Ishikawa (cell line): Measurements from ENCODE around the gene GDF9.

Experiments used
- CEBPB ChIP-seq: IDR thresholded peaks from 2 replicates; pipeline ENCODE4 v1.6.1; 2012
- CREB1 ChIP-seq: IDR thresholded peaks from 2 replicates; pipeline ENCODE4 v1.6.1; 2012; ENCODE audit warnings: low read depth
- EGR1 ChIP-seq: IDR thresholded peaks from 2 replicates; pipeline ENCODE4 v1.6.1; 2012
- EP300 ChIP-seq: IDR thresholded peaks from 2 replicates; pipeline ENCODE4 v1.6.1; 2012; ENCODE audit warnings: borderline replicate concordance
- FOXM1 ChIP-seq: IDR thresholded peaks from 2 replicates; pipeline ENCODE4 v1.6.1; 2012; ENCODE audit warnings: low read depth, borderline replicate concordance
- MAX ChIP-seq: IDR thresholded peaks from 2 replicates; pipeline ENCODE4 v1.6.1; 2012
- NFIC ChIP-seq: IDR thresholded peaks from 2 replicates; pipeline ENCODE4 v1.6.1; 2012
- RAD21 ChIP-seq: IDR thresholded peaks from 2 replicates; pipeline ENCODE4 v1.6.1; 2012; ENCODE audit warnings: low read depth
- TAF1 ChIP-seq: IDR thresholded peaks from 2 replicates; pipeline ENCODE4 v1.6.1; 2012; ENCODE audit warnings: low read depth, mild to moderate bottlenecking
- TCF12 ChIP-seq: IDR thresholded peaks from 2 replicates; pipeline ENCODE4 v1.6.1; 2012; ENCODE audit warnings: low read depth
- TEAD4 ChIP-seq: IDR thresholded peaks from 2 replicates; pipeline ENCODE4 v1.6.1; 2012
- YY1 ChIP-seq: IDR thresholded peaks from 2 replicates; pipeline ENCODE4 v1.6.1; 2012; ENCODE audit warnings: low read depth
- ZBTB7A ChIP-seq: IDR thresholded peaks from 2 replicates; pipeline ENCODE4 v1.6.1; 2012; ENCODE audit warnings: low read depth
- TF ChIP-seq, protein P1 (sequence below): IDR thresholded peaks from 2 replicates; pipeline ENCODE4 v1.6.1; 2012
- TF ChIP-seq, protein P2 (sequence below): IDR thresholded peaks from 2 replicates; pipeline ENCODE4 v1.6.1; 2012; ENCODE audit warnings: low read depth, mild to moderate bottlenecking

Gene GDF9

DNA sequence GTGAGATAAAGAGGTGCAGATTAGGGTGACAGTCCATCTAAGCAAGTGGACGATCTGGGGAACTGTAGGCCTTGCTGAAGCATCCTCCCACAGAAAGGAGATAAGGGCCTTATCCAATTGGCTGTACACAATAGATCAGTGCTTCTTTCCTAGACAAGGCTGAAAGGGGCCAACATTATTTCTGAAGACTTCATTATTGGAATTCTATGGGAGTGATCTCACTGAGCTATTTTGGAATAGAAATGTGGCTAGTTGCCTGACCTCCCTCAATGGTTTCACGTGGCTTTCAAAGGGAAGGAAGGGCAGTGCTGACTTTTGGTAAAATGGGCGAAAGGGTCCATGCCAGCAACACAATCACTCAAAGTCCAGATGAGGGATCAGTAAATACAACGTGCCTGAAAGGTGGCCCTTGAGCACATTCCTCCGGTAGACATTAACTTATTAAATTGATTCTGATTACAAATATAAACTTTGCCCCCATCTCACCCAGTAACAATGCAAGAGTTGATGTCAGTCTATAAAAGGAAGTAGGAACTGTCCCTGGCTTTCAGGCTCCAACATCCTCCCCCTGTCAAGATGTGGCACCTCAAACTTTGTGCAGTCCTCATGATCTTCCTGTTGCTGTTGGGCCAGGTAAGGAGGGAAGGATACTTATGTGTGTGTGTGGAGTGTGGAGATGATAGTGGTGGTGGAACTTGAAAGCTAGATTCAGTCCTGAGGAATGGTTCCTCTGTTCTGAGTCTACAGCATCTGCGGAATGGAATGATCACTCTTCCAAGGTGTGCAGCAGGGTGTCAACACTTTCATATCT, 7.1 kb upstream of the GDF9 start, which contains the start of gene LEAP2:
LEAP2 (plus strand) TSS at position 550 of the 811 bp plus-strand sequence; CDS start at position 577, 27 bp downstream.
- TF ChIP-seq MAX: no peak
- TF ChIP-seq ZBTB7A: no peak
- no peak for TF ChIP-seq EP300
- no peak for TF ChIP-seq TAF1
- TF ChIP-seq NFIC: no peak
- TF ChIP-seq, protein P1, sequence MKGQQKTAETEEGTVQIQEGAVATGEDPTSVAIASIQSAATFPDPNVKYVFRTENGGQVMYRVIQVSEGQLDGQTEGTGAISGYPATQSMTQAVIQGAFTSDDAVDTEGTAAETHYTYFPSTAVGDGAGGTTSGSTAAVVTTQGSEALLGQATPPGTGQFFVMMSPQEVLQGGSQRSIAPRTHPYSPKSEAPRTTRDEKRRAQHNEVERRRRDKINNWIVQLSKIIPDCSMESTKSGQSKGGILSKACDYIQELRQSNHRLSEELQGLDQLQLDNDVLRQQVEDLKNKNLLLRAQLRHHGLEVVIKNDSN: no peak
- TF ChIP-seq CEBPB: no peak
- TF ChIP-seq YY1: no peak
- TF ChIP-seq FOXM1: no peak
- TF ChIP-seq, protein P2, sequence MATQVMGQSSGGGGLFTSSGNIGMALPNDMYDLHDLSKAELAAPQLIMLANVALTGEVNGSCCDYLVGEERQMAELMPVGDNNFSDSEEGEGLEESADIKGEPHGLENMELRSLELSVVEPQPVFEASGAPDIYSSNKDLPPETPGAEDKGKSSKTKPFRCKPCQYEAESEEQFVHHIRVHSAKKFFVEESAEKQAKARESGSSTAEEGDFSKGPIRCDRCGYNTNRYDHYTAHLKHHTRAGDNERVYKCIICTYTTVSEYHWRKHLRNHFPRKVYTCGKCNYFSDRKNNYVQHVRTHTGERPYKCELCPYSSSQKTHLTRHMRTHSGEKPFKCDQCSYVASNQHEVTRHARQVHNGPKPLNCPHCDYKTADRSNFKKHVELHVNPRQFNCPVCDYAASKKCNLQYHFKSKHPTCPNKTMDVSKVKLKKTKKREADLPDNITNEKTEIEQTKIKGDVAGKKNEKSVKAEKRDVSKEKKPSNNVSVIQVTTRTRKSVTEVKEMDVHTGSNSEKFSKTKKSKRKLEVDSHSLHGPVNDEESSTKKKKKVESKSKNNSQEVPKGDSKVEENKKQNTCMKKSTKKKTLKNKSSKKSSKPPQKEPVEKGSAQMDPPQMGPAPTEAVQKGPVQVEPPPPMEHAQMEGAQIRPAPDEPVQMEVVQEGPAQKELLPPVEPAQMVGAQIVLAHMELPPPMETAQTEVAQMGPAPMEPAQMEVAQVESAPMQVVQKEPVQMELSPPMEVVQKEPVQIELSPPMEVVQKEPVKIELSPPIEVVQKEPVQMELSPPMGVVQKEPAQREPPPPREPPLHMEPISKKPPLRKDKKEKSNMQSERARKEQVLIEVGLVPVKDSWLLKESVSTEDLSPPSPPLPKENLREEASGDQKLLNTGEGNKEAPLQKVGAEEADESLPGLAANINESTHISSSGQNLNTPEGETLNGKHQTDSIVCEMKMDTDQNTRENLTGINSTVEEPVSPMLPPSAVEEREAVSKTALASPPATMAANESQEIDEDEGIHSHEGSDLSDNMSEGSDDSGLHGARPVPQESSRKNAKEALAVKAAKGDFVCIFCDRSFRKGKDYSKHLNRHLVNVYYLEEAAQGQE: no peak
- no peak for TF ChIP-seq TEAD4

GRCh38 chr5:132872788-132873118, 6.5 kb upstream of the GDF9 start:
- TF ChIP-seq TCF12: no peak
- no peak for TF ChIP-seq FOXM1
- no peak for TF ChIP-seq TAF1
- TF ChIP-seq, protein P1: no peak

GRCh38 chr5:132871459-132872284, 5.4 kb upstream of the GDF9 start:
- no peak for TF ChIP-seq CEBPB
- TF ChIP-seq EGR1: no peak
- TF ChIP-seq NFIC: no peak
- TF ChIP-seq CREB1: no peak
- TF ChIP-seq TEAD4: no peak
- TF ChIP-seq, protein P1: no peak
- no peak for TF ChIP-seq MAX
- TF ChIP-seq, protein P2: no peak
- TF ChIP-seq RAD21: no peak
- no peak for TF ChIP-seq TCF12

- TF ChIP-seq TEAD4 (no peak), EP300 (no peak), FOXM1 (no peak), ZBTB7A (no peak), NFIC (no peak), YY1 (no peak), TCF12 (no peak), RAD21 (no peak)
- TF ChIP-seq, protein P2: no peak
- TF ChIP-seq, protein P1: no peak
Measured at GRCh38 chr5:132870801-132871200, 4.5 kb upstream of the GDF9 start.
